Omental fat pad (tissue), 4 donors: ENCODE results near the gene PIK3C2G. TPM values are rescaled to one million over a fixed set of nuclear protein-coding genes. Genes with fewer than 3 reads are reported as not detected.

Source experiments
- ATAC-seq: fragments of 150-250 bp; one replicate; pipeline ENCODE4 v1.9.1; 2016; ENCODE audit warnings: mild to moderate bottlenecking, moderate library complexity; ENCODE audit not compliant: low FRiP score
- DNase-seq: peaks from one replicate; pipeline ENCODE4 v3.0.0-alpha.2; 2019; ENCODE audit warnings: low spot score
- total RNA-seq, 4 donors: library from RNA; depleted of rRNA; stranded (reverse); fragments of >200 nt; gene quantifications; one replicate each; pipeline ENCODE4 v1.1.0, GENCODE V29; 2016
- TF ChIP-seq, protein P1 (sequence below), 3 donors: fragments of 450-650 bp; IDR thresholded peaks; one replicate each; pipeline ENCODE4 v1.5.1; 2016 to 2017; ENCODE audit warnings: antibody characterized with exemption in 3 of 3, mild to moderate bottlenecking in 3 of 3, moderate library complexity in 2 of 3

The PIK3C2G gene
- total RNA-seq, 4 donors from 2014 or later = 0.12 to 0.47 (median 0.19) TPM

DNA sequence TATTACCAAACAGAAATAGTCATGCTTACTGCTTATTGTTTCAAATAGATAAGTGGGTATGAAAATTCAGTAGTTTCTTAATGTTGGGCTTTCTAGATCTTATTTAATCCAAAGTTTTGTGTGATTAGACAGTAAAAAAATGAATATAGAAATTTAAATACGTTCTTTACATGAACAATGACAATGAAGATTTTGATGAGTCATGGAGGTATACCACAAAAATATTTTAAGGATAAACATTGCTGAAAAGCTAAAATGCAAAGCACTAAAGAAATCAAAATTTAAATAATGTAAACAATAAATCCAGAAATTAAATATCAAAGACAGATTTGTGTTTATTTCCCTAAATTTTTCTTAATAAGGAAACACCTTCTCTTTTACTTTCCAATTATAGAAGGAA, 78.3 kb downstream of the PIK3C2G start:
- ATAC-seq (no peak), DNase-seq (no peak)
- TF ChIP-seq, protein P1, sequence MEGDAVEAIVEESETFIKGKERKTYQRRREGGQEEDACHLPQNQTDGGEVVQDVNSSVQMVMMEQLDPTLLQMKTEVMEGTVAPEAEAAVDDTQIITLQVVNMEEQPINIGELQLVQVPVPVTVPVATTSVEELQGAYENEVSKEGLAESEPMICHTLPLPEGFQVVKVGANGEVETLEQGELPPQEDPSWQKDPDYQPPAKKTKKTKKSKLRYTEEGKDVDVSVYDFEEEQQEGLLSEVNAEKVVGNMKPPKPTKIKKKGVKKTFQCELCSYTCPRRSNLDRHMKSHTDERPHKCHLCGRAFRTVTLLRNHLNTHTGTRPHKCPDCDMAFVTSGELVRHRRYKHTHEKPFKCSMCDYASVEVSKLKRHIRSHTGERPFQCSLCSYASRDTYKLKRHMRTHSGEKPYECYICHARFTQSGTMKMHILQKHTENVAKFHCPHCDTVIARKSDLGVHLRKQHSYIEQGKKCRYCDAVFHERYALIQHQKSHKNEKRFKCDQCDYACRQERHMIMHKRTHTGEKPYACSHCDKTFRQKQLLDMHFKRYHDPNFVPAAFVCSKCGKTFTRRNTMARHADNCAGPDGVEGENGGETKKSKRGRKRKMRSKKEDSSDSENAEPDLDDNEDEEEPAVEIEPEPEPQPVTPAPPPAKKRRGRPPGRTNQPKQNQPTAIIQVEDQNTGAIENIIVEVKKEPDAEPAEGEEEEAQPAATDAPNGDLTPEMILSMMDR (IDR thresholded peaks at IDR 0.05) = no peak

DNA sequence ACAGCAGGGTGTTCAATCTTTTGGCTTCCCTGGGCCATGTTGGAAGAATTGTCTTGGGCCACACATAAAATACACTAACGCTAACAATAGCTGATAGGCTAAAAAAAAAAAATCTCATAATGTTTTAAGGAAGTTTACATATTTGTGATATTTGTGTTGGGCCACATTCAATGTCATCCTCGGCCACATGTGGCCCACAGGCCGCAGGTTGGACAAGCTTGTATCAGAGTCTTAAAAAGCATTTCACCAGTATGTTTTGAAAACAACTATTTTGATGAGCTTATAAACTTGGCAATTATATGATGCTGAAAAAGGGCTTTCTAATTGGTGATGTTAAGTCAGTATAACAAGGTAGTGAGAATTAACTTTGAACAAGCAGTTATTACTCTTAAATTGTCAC, 78.9 kb downstream of the PIK3C2G start:
- ATAC-seq = no peak
- TF ChIP-seq, protein P1 (IDR thresholded peaks at IDR 0.05) = no peak
- DNase-seq = no peak

DNA sequence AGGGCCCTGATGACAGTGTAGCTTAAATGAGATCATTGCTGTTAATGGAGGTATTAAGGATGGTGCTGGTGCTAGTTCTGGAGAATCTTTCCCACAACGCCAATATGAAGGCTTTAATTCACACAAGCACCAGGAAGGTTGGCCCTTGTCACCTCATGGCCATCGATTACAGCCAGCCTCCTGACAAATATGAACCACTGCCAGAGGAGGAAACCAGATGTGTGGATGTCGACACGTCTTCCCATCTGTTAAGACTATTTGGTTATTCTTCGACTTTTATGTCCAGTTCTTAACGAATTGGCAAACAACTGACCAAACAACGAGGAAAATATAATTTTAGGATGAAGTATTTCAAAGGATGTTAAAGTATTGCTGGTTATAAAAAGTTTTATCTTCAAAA, 79.5 kb downstream of the PIK3C2G start:
- TF ChIP-seq, protein P1 (IDR thresholded peaks at IDR 0.05) = no peak
- DNase-seq (no peak), ATAC-seq (no peak)

DNA sequence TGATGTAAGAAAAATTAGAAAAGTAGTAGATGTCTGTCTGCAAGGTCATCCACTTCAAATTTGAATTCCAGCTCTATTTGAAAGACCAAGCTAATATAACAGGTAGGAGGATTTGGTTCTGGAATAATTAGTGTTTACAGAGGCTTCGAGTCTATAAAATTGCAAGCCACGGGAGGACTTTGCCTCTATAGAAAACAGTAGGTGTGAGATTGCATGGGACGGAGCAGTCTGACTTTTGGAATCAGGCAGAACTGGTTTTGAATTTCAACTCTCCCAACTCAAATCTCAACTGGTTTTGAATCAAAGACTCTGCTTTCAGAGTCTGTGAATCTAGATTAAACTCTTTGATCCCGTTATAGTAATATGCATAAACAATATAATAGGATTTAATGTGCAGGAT, 82.4 kb downstream of the PIK3C2G start:
- TF ChIP-seq, protein P1 (IDR thresholded peaks at IDR 0.05) = no peak
- no peak for ATAC-seq

DNA sequence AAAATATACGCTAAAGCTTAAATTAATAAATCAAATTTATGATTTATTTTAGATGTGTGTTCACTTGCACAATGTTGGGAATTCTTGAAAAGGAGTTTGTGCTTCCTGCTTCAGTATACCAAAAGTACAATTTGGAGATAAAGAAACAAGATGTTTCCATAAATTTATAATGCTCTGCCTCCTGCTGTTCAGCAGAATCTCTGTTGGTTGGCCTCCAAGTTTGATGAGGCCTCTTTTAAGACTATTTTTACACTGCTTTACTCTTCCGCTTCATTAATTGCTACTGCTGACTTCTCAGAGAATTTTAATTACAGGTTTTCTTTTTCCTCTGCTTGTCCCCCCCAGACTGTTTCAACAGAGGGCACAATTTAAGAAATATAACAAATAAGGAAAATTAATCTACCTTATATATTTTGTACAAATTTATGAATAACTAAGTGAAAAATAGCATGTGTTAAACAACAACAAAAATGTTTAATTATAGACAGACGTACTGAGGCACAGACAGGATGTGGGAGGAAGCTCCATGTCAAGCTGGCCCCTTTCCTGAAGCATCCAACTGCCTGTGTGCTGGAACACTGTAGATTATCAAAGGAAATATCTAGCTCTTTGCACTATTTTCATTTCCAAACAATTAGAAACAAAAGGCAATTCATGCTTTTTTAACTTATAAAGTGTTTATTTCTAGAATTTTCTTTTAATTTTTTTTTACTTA, 83.9 kb downstream of the PIK3C2G start:
- DNase-seq = no peak
- no peak for ATAC-seq
- TF ChIP-seq, protein P1 (IDR thresholded peaks at IDR 0.05) = no peak

More for the DNA sequence above, 82.4 kb downstream of the PIK3C2G start:
- no peak for DNase-seq

DNA sequence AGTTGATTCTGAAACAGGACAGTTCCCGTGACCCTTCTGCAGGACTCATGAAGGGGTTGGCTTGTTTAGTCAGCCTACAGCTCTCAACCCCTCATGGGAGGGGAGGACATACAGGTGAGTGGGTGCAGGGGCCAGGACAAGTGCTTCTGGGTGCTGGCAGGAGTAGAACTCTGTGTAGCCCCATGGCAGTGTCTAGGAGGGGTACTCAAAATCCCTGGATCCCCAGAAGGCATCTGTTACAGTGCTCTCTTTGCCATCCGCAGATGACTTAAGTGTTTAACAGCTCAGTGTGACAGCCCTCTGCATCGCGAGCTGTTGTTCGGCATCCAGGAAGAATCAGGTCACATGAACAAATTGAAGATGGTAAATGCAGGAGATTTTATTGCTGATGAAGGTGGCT, 91.0 kb downstream of the PIK3C2G start:
- no peak for DNase-seq

DNA sequence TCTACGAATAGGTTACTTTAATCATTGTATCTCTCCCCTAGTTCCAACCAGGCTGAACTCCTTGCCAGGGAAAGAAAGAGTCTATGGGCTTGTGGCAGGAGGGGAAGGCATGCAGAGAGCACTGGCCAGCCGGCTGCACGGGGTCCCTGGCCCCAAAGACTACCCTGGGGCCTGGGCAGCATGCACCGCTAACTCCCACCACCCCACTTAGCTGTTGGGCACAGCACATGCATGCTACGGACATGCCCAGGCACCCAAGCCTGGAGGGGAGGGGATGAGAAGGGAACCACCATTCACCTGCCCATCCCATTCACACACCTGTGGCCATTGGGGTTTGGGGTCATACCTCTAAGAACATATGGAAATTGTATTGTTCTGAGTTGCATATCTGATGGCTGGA, 94.1 kb downstream of the PIK3C2G start:
- ATAC-seq (no peak), DNase-seq (no peak)
- TF ChIP-seq, protein P1 (IDR thresholded peaks at IDR 0.05) = no peak

More for the DNA sequence above, 91.0 kb downstream of the PIK3C2G start:
- ATAC-seq = no peak
- TF ChIP-seq, protein P1 (IDR thresholded peaks at IDR 0.05) = no peak
